ENCODE measurements around the gene IL12RB2. TPM values are rescaled to one million over a fixed set of nuclear protein-coding genes. Genes with fewer than 3 reads are reported as not detected.

IL12RB2 gene
- total RNA-seq, 1 donor: 1.3 TPM

DNA sequence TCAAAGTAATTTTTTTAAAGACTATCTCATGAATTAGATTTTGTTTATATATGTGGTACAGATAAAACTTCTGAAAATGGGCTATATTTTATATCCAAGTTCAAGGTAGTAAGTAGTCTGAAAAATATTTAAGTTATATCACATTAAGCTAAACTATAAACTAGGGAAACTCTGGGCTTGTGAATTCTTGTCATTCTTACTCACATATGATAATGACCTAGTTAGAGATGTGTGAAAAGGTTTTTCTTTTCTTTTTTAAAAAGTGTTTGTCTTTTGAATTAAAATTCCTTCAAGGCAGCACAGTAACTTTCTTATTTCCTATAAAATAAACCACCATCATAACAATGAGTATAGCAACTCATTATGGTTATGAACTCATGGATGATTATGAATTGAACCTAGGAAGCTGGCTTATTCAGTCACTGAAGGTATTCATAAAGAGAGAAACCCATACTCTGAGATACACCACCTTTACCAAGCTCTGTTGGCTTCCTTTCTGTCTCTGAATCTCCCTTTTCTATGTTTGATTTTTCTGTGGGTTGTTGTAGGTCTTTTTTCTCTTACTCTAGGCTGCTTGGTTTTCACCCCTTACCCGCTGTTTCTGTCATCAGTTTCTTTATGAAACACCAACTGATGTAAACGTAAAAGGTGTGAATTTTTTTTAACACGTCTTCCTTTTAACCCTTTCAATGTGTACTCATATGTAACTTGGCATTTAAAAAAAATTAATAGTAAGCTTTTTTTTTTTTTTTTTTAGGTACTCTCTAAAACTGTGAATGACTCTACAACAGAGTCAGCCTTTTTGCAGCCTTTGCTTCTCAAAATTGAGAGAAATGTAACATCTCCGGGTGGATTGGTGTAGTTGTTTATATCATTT is 25.2 kb downstream of the IL12RB2 start:
- peaks cover 11% of the 10 kb centered on the region for H3K4me1 ChIP-seq (ENCODE audit: insufficient read depth, low read length)
- H3K27me3 ChIP-seq (ENCODE audit: insufficient read depth, low read length): no peaks in the 10 kb centered on the region
- H3K4me3 ChIP-seq (ENCODE audit: low read length): no peak overlapping the region
- no peaks in the 10 kb centered on the region for H3K9me3 ChIP-seq (ENCODE audit: low read depth, low read length)

DNA sequence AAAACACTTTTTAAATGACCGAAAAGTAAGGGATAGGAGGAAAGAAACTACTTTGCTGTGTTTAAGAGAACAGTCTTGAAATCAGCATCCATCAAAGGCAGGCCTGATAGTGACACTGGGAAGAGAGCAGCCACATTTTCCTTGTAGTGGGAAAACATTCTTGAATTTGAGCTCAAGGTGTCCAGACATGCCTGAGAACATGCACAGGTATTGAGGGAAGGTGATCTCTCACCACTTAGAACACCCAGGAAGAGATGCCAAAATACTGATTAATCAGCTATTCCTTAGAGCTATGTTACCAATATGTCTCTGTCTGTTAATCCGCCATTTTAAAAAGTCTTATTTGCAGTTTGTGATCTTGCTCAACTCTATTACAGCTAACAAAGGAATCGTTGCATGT is 25.9 kb downstream of the IL12RB2 start:
- no peaks in the 10 kb centered on the region for H3K9me3 ChIP-seq (ENCODE audit: low read depth, low read length)
- H3K4me3 ChIP-seq (ENCODE audit: low read length): no peak overlapping the region
- H3K4me1 ChIP-seq (ENCODE audit: insufficient read depth, low read length): peaks cover 12% of the 10 kb centered on the region
- no peaks in the 10 kb centered on the region for H3K27me3 ChIP-seq (ENCODE audit: insufficient read depth, low read length)

- Histone ChIP-seq H3K27me3 (ENCODE audit: insufficient read depth, low read length) (no peaks in the 10 kb centered on the region), H3K4me3 (ENCODE audit: low read length) (no peak overlapping the region), H3K4me1 (ENCODE audit: insufficient read depth, low read length) (peaks cover 25% of the 10 kb centered on the region), H3K9me3 (ENCODE audit: low read depth, low read length) (no peaks in the 10 kb centered on the region)
Measured at GRCh38 chr1:67335411-67335810, 27.7 kb downstream of the IL12RB2 start.

- H3K4me1 ChIP-seq (ENCODE audit: insufficient read depth, low read length): peaks cover 28% of the 10 kb centered on the region
- H3K27me3 ChIP-seq (ENCODE audit: insufficient read depth, low read length): no peaks in the 10 kb centered on the region
- no peak overlapping the region for H3K4me3 ChIP-seq (ENCODE audit: low read length)
- H3K9me3 ChIP-seq (ENCODE audit: low read depth, low read length): no peaks in the 10 kb centered on the region
Measured at GRCh38 chr1:67336157-67336556, 28.5 kb downstream of the IL12RB2 start.

GRCh38 chr1:67336783-67337182 is 29.1 kb downstream of the IL12RB2 start:
- no peak overlapping the region for H3K4me3 ChIP-seq (ENCODE audit: low read length)
- peaks cover 31% of the 10 kb centered on the region for H3K4me1 ChIP-seq (ENCODE audit: insufficient read depth, low read length)
- no peaks in the 10 kb centered on the region for H3K27me3 ChIP-seq (ENCODE audit: insufficient read depth, low read length)
- no peaks in the 10 kb centered on the region for H3K9me3 ChIP-seq (ENCODE audit: low read depth, low read length)

GRCh38 chr1:67338642-67339041 is 31.0 kb downstream of the IL12RB2 start:
- H3K27me3 ChIP-seq (ENCODE audit: insufficient read depth, low read length): no peaks in the 10 kb centered on the region
- no peaks in the 10 kb centered on the region for H3K9me3 ChIP-seq (ENCODE audit: low read depth, low read length)
- peaks cover 37% of the 10 kb centered on the region for H3K4me1 ChIP-seq (ENCODE audit: insufficient read depth, low read length)
- no peak overlapping the region for H3K4me3 ChIP-seq (ENCODE audit: low read length)

GRCh38 chr1:67339623-67340343 is 32.1 kb downstream of the IL12RB2 start:
- Histone ChIP-seq H3K27me3 (ENCODE audit: insufficient read depth, low read length) (no peaks in the 10 kb centered on the region), H3K4me1 (ENCODE audit: insufficient read depth, low read length) (peaks cover 36% of the 10 kb centered on the region), H3K9me3 (ENCODE audit: low read depth, low read length) (no peaks in the 10 kb centered on the region), H3K4me3 (ENCODE audit: low read length) (no peak overlapping the region)

GRCh38 chr1:67342076-67342890 is 34.6 kb downstream of the IL12RB2 start:
- H3K4me3 ChIP-seq (ENCODE audit: low read length): no peak overlapping the region
- peaks cover 28% of the 10 kb centered on the region for H3K4me1 ChIP-seq (ENCODE audit: insufficient read depth, low read length)

GRCh38 chr1:67345556-67345955 is 37.9 kb downstream of the IL12RB2 start:
- Histone ChIP-seq H3K9me3 (ENCODE audit: low read depth, low read length) (no peaks in the 10 kb centered on the region), H3K27me3 (ENCODE audit: insufficient read depth, low read length) (no peaks in the 10 kb centered on the region), H3K4me3 (ENCODE audit: low read length) (no peak overlapping the region), H3K4me1 (ENCODE audit: insufficient read depth, low read length) (peaks cover 13% of the 10 kb centered on the region)

More at GRCh38 chr1:67342076-67342890, 34.6 kb downstream of the IL12RB2 start:
- Histone ChIP-seq H3K27me3 (ENCODE audit: insufficient read depth, low read length) (no peaks in the 10 kb centered on the region), H3K9me3 (ENCODE audit: low read depth, low read length) (no peaks in the 10 kb centered on the region)

GRCh38 chr1:67346982-67347381 is 39.3 kb downstream of the IL12RB2 start:
- no peak overlapping the region for H3K4me3 ChIP-seq (ENCODE audit: low read length)
- H3K27me3 ChIP-seq (ENCODE audit: insufficient read depth, low read length): no peaks in the 10 kb centered on the region
- H3K4me1 ChIP-seq (ENCODE audit: insufficient read depth, low read length): peaks cover 5% of the 10 kb centered on the region
- H3K9me3 ChIP-seq (ENCODE audit: low read depth, low read length): no peaks in the 10 kb centered on the region

DNA sequence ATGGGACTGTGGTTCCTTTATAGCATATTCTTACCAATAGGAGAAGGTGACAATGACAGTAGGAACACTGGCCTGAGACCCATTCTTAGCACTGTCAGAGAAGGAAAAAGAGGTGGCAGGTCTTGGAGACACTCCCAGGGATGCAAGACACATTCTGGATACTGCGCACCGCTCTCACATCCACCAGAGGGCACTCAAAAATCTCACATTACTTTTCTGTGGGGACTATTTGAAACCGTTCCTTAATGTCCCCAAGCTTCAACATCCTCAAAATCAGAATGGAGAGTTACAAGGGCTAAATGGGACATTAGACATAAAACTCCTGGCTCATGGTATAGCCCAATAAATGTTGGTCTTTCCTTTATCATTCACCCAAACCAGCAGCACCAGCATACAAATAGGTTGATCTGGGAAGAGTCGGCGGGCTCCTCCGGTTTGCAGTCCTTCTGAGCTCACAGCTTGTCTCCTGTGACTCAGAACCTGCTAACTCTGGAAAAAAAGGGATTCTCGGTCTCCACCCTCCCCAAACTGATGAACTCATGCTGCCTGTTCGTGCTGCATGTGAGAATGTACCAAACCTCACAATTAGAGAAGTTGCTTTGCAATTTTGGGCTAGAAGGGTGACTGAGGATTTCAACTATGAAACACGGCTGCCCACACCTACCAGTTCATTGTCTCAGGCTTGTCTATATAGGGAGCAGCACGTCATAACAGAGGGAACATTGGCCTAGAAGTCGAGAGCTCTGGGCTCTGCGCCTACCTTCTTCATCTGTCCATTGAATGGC is 40.2 kb downstream of the IL12RB2 start:
- H3K4me3 ChIP-seq (ENCODE audit: low read length): no peak overlapping the region
- no peaks in the 10 kb centered on the region for H3K4me1 ChIP-seq (ENCODE audit: insufficient read depth, low read length)
- no peaks in the 10 kb centered on the region for H3K9me3 ChIP-seq (ENCODE audit: low read depth, low read length)
- H3K27me3 ChIP-seq (ENCODE audit: insufficient read depth, low read length): no peaks in the 10 kb centered on the region

DNA sequence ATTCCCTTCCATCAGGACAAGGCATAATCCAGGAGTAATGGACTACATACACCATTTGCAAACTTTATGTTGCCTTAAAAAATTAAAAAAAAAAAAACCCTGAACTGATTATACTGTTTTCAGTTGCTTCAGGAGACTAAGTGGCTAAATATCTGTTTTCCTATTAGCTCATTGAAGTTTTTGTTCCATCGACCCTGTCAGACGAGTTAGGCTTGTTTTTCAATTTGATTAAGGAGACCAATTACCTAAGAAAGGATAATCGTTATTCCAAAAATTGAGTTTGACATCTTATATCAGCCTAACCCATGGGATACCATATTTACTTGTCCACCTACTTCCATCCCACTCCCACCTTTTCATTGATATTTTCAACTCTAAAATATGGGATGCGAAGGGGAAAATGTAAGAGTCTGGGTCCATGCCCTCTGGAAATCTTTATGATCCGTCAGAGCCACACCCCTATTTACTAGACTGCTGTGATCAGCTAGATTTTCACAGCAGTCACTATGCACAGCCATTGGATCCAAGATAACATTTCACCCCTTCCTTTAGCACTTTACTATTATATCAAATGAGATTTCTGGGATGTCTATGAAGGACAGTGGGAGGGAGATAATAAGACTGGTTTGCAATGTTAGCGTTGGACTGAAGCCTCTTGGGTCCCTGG is 41.0 kb downstream of the IL12RB2 start:
- H3K4me3 ChIP-seq (ENCODE audit: low read length): no peak overlapping the region
- H3K4me1 ChIP-seq (ENCODE audit: insufficient read depth, low read length): no peaks in the 10 kb centered on the region
- H3K9me3 ChIP-seq (ENCODE audit: low read depth, low read length): no peaks in the 10 kb centered on the region
- no peaks in the 10 kb centered on the region for H3K27me3 ChIP-seq (ENCODE audit: insufficient read depth, low read length)

DNA sequence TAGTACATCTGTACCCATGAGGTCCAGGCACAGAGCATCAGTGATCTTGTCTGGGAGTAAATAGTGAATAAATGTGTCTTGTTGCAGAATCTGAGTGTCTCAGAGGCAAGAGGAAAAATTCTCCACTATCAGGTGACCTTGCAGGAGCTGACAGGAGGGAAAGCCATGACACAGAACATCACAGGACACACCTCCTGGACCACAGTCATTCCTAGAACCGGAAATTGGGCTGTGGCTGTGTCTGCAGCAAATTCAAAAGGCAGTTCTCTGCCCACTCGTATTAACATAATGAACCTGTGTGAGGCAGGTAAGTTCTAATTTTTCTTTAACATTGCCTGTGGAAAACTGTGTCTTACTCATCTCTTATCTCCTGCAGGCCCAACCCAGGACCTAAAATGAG is 43.1 kb downstream of the IL12RB2 start:
- no peak overlapping the region for H3K4me3 ChIP-seq (ENCODE audit: low read length)
- H3K9me3 ChIP-seq (ENCODE audit: low read depth, low read length): no peaks in the 10 kb centered on the region
- no peaks in the 10 kb centered on the region for H3K27me3 ChIP-seq (ENCODE audit: insufficient read depth, low read length)
- no peaks in the 10 kb centered on the region for H3K4me1 ChIP-seq (ENCODE audit: insufficient read depth, low read length)

DNA sequence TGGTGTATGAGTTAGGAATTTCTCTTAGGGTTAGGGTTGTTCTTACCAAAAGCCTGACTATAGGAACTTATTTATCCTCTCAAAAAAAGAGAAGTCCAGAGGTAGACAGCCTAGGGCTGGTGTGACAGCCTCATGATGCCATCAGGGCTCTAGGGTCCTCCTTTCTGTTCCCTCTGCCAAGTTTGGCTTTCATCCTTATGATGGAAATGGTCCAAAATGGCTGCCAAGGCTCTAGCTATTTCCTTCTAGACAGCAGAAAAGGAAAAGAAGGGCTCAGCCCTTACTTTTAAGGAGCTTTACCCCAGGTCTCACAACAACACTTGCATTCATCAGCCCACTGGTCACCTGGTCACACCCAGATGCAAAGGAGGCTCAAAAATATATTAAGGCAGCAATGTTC is 44.5 kb downstream of the IL12RB2 start:
- Histone ChIP-seq H3K4me1 (ENCODE audit: insufficient read depth, low read length) (no peaks in the 10 kb centered on the region), H3K4me3 (ENCODE audit: low read length) (no peak overlapping the region), H3K27me3 (ENCODE audit: insufficient read depth, low read length) (no peaks in the 10 kb centered on the region), H3K9me3 (ENCODE audit: low read depth, low read length) (no peaks in the 10 kb centered on the region)

Data from mononuclear cell (primary cell).